GM12865 (cell line): ENCODE measurements around the gene NDUFB10.

Experiments used
- DNase-seq: peaks from one replicate; pipeline ENCODE4 v3.0.0; 2010; ENCODE audit warnings: low read depth
- H3K4me3 ChIP-seq: 2 replicates; pipeline ENCODE4 v1.5.1; 2011; ENCODE audit warnings: mild to moderate bottlenecking, low read depth, low read length, control low read depth
- CTCF ChIP-seq: IDR thresholded peaks from 2 replicates; pipeline ENCODE4 v1.5.1; 2011; ENCODE audit warnings: low read length, control low read depth, low read depth, inconsistent platforms; ENCODE audit not compliant: insufficient read depth; ENCODE audit errors: missing control alignments

The NDUFB10 gene

GRCh38 chr16:1991135-1991551, 31.8 kb downstream of the NDUFB10 start:
- H3K4me3 ChIP-seq: peak overlapping the region; percentile 76
- TF ChIP-seq CTCF: no peak

GRCh38 chr16:1991588-1991947, 32.2 kb downstream of the NDUFB10 start:
- TF ChIP-seq CTCF: no peak
- no peak for DNase-seq
- H3K4me3 ChIP-seq: peak overlapping the region; percentile 76

More at GRCh38 chr16:1991135-1991551, 31.8 kb downstream of the NDUFB10 start:
- DNase-seq: peak; percentile 91

DNA sequence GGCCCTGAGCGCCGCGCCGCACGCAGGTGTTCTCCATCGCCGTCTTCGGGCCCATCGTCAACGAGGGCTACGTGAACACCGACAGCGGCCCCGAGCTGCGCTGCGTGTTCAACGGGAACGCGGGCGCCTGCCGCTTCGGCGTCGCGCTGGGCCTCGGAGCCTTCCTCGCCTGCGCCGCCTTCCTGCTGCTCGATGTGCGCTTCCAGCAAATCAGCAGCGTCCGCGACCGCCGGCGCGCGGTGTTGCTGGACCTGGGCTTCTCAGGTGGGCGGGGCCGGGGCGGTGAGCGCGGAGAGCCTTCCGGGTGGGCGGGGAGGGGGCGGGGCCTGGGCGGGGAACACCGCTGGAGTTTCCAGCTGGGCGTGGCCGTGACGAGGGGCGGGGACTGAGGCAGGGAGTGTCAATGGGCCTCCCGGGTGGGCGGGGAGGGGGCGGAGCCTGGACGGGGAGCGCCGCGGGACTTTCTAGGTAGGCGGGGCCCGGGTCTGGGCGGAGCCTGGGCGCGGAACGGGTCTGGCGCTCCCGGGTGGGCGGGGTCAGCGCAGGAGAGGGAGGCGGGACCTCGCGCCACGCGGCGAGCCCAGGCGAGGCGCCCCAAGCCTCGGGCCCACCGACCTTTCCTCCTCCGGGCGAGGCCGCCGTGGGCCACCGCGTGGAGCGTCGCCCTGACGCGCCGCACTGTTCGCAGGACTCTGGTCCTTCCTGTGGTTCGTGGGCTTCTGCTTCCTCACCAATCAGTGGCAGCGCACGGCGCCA, 32.8 kb downstream of the NDUFB10 start:
- no peak for TF ChIP-seq CTCF
- peak overlapping the region; percentile 76 for H3K4me3 ChIP-seq
- peak; percentile 97 for DNase-seq

DNA sequence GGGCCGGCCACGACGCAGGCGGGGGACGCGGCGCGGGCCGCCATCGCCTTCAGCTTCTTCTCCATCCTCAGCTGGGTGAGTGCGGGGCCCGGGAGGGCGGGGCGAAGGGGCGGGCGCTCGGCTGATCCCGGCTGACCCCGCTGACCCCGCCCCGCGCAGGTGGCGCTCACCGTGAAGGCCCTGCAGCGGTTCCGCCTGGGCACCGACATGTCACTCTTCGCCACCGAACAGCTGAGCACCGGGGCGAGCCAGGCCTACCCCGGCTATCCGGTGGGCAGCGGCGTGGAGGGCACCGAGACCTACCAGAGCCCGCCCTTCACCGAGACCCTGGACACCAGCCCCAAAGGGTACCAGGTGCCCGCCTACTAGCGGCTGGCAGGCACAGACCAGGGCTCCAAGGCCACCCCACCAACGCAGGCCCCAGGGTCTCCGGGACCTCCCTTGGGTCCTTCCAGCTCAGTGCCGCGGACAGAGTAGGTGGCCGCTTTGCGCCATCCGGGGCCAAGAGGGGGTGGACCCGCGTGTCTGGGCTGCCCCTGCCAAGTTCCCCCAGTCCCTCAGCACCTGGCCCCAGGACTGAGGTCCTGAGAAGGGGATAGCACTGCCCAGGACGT, 33.5 kb downstream of the NDUFB10 start:
- H3K4me3 ChIP-seq: no peak overlapping the region
- TF ChIP-seq CTCF: no peak
- no peak for DNase-seq

- TF ChIP-seq CTCF: no peak
- no peak for DNase-seq
- no peak overlapping the region for H3K4me3 ChIP-seq
These were observed 34.4 kb downstream of the NDUFB10 start for GRCh38 chr16:1993731-1994131.

DNA sequence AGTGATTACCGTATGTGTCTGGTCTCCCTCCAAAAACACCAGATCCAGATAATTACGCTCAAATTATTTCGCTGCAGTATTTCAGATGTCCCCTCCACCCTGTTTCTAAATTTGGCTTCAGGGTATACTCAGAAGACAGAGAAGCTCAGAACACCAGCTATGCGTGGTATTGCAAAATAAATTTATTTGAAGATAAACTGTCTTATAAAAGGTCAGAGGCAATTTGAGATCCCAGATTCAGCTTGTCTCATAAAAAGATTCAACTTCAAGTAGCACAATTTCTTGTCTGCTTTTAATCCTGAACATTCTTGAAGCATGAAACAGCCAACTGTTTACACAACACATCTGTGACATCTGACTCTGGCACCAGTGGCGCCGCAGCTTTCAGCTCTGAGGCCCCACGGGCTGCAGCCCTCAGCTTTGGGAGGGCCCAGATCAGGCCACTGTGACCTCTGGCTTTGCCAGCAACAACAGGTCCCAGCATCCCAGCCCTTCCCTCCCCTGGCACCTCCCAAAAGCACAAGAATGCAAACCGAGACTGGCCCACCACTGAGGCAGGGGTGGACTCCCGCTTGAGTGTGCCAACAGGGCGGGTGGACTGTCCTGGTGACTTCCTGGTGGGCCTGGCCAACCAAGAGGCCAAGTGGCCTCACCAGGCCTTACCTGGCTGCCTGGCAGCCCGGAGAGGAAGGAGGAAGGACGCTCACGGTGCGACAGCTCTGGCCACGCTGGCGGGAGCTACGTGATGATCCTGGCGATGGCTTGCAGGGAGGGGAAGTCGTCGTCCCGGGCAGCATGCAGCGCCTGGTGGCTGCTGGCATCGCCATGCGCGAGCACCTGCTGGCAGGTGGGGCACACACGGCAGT, 38.4 kb downstream of the NDUFB10 start:
- no peak for DNase-seq
- TF ChIP-seq CTCF: no peak
- H3K4me3 ChIP-seq: no peak overlapping the region
